ENCODE measurements around the gene PTPRU. TPM values are rescaled to one million over a fixed set of nuclear protein-coding genes. Genes with fewer than 3 reads are reported as not detected.
A peak's percentile ranks its signal among the peaks of the same experiment; 100 is the strongest.

Gene PTPRU
- total RNA-seq, 3 donors from 2014 or later, result 1.8 to 14.3 (median 2.2) TPM

GRCh38 chr1:29279951-29280391 lies 43.6 kb downstream of the PTPRU start:
- no peak for ATAC-seq
- Histone ChIP-seq H3K36me3 (ENCODE audit: low read depth) (no peaks in the 10 kb centered on the region), H3K9me3 (no peaks in the 10 kb centered on the region), H3K4me3 (no peak overlapping the region), H3K4me1 (ENCODE audit: low read depth) (no peaks in the 10 kb centered on the region)
- no peak for TF ChIP-seq CTCF (IDR thresholded peaks at IDR 0.05)
- intact Hi-C loops (cut with DNase I, micrococcal nuclease), result no loop called here
- peak in 1 of 3 donors; percentile 12 for DNase-seq

DNA sequence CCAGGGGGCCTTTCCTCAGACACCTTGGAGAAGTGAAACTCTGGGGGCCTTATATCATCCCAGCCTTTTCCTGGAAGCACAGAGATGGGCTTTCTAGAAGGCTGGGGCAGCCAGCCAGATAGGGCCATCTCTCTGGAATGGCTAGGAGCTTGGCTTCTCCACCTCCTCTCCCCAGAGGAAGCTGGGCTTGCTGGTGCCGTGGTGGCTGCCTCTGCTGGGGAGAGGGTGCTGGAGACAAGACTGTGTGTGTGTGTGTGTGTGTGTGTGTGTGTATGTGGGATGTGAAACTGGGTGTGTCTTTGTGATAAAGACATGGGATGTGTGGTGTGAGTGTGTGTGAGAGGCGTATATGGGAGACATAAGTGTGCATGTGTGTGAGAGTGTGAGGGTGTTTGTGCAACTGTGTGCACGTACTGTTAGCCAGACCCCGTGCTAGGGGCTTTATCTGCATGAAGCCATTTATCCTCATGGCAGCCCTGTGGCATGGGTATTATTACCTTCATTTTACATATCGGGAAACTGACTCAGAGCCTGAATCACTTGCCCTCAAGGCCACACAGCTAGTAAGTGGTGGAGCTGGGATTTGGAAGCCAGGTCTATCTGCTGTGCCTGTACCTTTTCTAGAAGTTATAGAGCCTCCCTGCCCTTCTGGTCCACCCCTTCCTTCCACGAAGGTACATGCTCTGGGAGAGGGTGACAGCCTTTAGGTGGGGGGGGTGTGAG lies 44.2 kb downstream of the PTPRU start:
- no peak for ATAC-seq
- H3K9me3 ChIP-seq, result no peaks in the 10 kb centered on the region
- no peak overlapping the region for H3K4me3 ChIP-seq
- H3K36me3 ChIP-seq (ENCODE audit: low read depth), result no peaks in the 10 kb centered on the region
- H3K4me1 ChIP-seq (ENCODE audit: low read depth), result no peaks in the 10 kb centered on the region
- peak in 1 of 3 donors; percentile 22 for DNase-seq
- no peak for TF ChIP-seq CTCF (IDR thresholded peaks at IDR 0.05)
- intact Hi-C loops (cut with DNase I, micrococcal nuclease), result no loop called here

GRCh38 chr1:29281571-29281970 lies 45.2 kb downstream of the PTPRU start:
- H3K4me1 ChIP-seq (ENCODE audit: low read depth), result no peaks in the 10 kb centered on the region
- DNase-seq (no peak), ATAC-seq (no peak)
- intact Hi-C loops (cut with DNase I, micrococcal nuclease), result no loop called here
- no peak overlapping the region for H3K4me3 ChIP-seq
- TF ChIP-seq CTCF (IDR thresholded peaks at IDR 0.05), result no peak
- no peaks in the 10 kb centered on the region for H3K9me3 ChIP-seq
- H3K36me3 ChIP-seq (ENCODE audit: low read depth), result no peaks in the 10 kb centered on the region

DNA sequence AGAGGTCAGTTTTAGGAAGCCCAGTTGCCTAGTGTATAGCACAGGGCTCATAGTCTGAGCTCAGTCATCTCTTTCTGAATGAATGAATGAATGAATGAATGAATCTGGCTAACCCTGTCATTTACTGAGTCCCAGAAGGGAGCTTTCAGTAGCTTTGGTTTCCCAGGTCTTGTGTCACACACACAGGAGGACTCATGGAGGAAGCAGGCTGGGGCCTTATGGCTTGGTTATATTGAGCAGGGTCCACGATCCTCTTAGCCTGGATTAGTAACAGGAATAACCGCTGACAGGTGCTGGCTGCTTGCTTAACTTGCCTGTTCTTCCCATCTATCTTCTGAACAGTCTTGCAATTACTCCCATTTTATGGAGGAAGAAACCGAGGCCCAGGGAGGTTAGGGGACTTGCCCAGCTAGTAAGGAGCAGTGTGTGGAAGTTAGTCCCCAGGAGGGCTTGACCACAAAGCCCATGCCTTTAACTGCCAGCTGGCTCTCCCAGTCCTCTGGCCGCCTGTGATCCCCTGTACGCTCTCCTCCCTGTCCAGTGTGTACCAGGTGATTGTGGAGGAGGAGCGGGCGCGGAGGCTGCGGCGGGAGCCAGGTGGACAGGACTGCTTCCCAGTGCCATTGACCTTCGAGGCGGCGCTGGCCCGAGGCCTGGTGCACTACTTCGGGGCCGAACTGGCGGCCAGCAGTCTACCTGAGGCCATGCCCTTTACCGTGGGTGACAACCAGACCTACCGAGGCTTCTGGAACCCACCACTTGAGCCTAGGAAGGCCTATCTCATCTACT lies 46.0 kb downstream of the PTPRU start:
- no peak overlapping the region for H3K4me3 ChIP-seq
- no peak for TF ChIP-seq CTCF (IDR thresholded peaks at IDR 0.05)
- intact Hi-C loops (cut with DNase I, micrococcal nuclease), result no loop called here
- H3K36me3 ChIP-seq (ENCODE audit: low read depth), result no peaks in the 10 kb centered on the region
- ATAC-seq, result no peak
- no peaks in the 10 kb centered on the region for H3K9me3 ChIP-seq
- DNase-seq, result peak in 1 of 3 donors; percentile 32
- H3K4me1 ChIP-seq (ENCODE audit: low read depth), result no peaks in the 10 kb centered on the region

GRCh38 chr1:29282924-29283803 lies 46.8 kb downstream of the PTPRU start:
- H3K9me3 ChIP-seq, result no peaks in the 10 kb centered on the region
- ATAC-seq, result peak; percentile 88
- no peaks in the 10 kb centered on the region for H3K4me1 ChIP-seq (ENCODE audit: low read depth)
- no peak overlapping the region for H3K4me3 ChIP-seq
- H3K36me3 ChIP-seq (ENCODE audit: low read depth), result no peaks in the 10 kb centered on the region
- no peak for TF ChIP-seq CTCF (IDR thresholded peaks at IDR 0.05)
- DNase-seq, result peak; percentile 72 to 79 (median 76)
- intact Hi-C loops (cut with DNase I, micrococcal nuclease), result no loop called here

Measured in mucosa of descending colon (tissue), 3 donors.